DMS 273 treated with DMSO at 0.1 percent for 48 hours (cell line): Measurements from ENCODE around the gene ECE2.

ENCODE experiments used
- DNase-seq: peaks from one replicate; lab custom pipeline; 2025; lab: John Stamatoyannopoulos, UW

ECE2 gene

GRCh38 chr3:184275961-184276910 lies at the start of gene ECE2:
Gene ECE2 (plus strand): TSS chr3:184276022. CDS start chr3:184276154, 132 bp downstream.
- DNase-seq, result no peak

GRCh38 chr3:184227481-184227935 lies 48.3 kb upstream of the ECE2 start:
- DNase-seq, result no peak

- DNase-seq, result no peak
These were observed 47.3 kb upstream of the ECE2 start for GRCh38 chr3:184228376-184229137.

GRCh38 chr3:184229394-184230080 lies 46.3 kb upstream of the ECE2 start, which contains the start of gene VWA5B2:
Gene VWA5B2 (plus strand): TSS chr3:184229585. CDS start chr3:184230529, 944 bp downstream.
- DNase-seq, result peak; percentile 35

DNA sequence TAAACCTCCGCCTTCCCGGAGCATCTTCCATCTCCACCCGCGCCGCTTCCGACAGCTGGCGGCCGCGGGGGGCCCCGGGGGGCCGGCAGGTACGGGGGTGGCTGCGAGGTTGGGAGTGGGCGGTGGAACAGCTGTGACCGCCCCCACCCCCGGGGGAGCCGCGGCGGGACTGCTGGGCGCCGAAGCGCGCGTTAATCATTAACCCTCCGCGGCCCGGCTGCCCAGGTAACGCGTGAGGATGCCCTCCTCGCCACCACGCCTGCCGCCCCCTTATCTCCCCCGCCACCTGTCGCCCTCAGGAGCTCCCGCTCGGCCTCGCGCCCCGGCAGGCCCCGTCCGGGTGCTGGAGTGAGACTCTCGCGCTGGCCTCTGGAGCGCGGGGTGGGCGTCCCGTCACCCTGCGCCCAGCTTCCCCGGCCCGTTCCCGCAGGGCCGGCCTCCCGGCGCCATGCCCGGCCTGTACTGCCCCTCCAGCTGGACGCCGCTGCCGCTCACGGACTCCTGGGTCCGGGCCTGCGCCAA lies 45.7 kb upstream of the ECE2 start:
- DNase-seq, result no peak

GRCh38 chr3:184230603-184231528 lies 45.0 kb upstream of the ECE2 start:
- no peak for DNase-seq

DNA sequence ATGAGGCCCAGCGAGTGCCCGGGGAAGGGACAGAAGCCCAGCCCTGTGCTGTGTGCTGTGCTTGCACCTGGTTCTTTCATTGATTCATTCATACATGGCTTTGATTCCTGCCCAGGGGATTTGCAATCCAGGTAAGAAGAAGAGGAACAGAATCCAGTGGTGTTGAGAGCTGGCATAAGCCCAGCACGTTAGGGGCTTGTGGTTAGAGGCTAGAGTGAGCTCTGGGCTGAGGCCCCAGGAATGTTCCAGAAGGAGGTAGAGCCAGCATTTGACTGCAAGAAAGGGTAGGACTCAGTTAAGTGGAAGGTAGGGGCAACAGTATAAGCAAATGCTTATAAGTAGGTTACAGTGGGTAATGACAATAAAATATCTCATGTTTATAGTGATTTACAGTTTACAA lies 44.2 kb upstream of the ECE2 start:
- DNase-seq, result no peak

- no peak for DNase-seq
These were observed 42.5 kb upstream of the ECE2 start for GRCh38 chr3:184233127-184233843.

DNA sequence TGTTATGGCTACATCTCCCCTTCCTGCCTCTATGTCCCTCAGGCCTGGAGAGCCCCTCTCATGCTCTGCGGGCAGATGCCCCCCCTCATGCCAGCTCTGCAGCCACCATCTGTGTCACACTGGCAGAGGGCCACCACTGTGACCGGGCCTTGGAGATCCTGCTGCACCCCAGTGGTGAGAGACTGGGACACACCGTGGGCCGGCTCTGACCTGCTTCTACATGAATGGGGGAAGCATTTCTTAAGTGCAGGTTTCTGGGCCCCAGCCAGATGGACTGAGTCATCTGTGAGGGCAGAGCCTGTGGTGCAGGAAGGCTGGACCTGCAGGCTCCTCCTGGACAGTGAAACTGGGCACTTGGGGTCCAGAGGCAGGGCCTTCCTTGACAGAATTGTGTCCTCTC lies 41.6 kb upstream of the ECE2 start:
- DNase-seq, result peak; percentile 51

DNA sequence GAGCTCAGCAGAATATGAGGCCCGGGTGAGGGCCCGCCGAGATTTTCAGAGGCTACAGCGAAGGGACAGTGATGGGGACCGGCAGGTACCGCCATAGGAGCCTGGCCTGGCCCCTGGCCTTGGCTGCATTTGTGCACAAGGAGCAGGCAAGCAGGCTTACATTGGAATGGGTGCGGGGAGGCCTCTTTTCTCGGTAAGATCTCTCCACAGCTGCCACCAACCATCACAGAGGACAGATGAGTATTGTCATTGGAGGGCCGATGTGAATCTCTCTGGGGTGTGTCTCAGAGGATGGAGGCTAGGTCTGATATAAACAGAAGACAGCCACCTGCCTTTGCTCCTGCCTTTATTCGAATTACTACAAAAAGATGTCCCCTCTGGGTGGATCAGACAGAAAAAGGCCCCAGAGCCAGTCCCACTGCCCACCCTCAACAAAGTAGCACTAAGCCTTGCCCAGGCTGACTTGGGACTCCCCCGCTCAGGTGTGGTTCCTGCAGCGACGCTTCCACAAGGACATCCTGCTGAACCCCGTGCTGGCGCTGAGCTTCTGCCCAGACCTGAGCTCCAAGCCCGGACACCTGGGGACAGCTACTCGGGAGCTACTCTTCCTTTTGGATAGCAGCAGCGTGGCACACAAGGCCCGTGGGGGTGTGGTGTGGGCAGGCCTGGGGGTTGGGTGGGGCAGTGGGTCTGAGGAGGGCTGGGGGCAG lies 41.0 kb upstream of the ECE2 start:
- no peak for DNase-seq

GRCh38 chr3:184235381-184236032 lies 40.3 kb upstream of the ECE2 start:
- peak; percentile 45 for DNase-seq

- DNase-seq, result no peak
These were observed 39.8 kb upstream of the ECE2 start for GRCh38 chr3:184236033-184236410.

DNA sequence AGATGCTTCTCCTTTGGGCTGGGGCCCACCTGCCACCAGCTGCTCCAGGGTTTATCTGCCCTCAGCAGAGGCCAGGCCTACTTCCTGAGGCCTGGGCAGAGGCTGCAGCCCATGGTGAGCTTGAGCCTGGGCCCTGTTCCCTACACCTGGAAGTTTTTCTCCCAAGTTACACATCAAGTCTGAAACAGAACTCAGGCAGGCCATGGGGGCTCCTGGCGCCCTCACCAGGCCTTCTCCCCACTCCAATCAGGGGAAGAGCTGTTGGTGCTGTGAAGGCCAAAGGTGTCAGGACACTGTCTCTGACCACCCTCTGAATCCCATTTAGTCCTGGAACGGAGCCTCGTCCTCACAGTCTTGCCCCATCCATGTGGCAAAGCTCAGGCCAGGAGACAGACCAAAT lies 39.2 kb upstream of the ECE2 start:
- DNase-seq, result no peak

GRCh38 chr3:184237211-184237610 lies 38.6 kb upstream of the ECE2 start:
- no peak for DNase-seq

DNA sequence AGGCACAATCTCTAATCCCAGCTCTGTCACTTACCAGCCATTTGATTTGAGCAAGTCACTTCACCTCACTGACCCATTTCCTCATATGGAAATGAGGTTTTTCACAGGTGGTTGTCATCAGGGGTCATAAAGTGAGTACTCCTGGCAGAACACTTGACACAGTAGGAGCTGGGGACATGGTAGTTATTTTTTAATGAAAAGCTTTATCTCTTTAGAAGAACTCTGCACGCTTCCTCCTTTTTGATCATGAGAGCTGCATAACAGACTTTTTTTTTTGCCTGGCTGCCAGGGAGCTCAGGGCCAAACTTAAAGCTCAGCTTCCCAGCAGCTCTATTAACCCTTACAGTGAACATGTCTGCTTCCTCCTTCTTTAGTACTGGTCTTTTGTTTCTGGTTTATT lies 38.0 kb upstream of the ECE2 start:
- no peak for DNase-seq

DNA sequence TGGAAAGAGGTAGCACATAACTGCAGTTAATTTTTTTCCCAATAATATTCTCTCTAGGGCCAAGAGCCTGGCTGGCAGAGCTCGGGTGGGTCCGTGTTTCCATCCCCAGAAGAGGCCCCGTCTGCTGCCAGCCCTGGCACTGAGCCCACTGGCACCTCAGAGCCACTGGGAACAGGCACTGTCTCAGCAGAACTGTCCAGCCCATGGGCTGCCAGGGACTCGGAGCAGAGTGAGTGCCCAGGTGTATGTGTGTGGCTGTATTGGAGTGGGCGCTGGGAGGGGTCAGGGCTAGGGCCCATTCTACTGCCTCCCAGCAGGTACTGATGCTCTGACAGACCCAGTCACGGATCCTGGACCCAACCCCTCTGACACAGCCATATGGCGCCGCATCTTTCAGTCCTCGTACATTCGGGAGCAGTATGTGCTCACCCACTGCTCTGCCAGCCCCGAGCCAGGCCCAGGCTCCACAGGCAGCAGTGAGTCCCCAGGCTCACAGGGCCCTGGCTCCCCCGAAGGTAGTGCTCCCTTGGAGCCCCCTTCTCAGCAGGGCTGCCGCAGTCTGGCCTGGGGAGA lies 37.5 kb upstream of the ECE2 start:
- no peak for DNase-seq

DNA sequence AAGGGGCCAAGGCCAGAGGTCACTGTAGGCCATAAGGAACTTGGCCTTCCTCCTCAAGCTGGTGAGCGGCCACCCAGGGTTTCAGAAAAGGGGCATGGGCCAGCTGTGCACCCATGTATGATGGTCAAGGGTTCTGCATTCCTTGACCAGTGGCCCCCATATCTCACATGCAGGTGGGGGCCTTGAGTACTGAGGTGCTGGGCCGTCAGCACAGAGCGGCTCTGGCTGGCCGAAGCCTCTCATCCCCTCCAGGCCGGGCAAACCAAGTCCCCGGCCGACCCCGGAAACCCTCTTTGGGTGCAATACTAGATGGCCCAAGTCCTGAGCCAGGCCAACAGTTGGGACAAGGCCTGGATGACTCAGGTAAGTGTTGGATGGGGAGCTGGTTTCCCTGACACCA lies 36.6 kb upstream of the ECE2 start:
- no peak for DNase-seq

DNA sequence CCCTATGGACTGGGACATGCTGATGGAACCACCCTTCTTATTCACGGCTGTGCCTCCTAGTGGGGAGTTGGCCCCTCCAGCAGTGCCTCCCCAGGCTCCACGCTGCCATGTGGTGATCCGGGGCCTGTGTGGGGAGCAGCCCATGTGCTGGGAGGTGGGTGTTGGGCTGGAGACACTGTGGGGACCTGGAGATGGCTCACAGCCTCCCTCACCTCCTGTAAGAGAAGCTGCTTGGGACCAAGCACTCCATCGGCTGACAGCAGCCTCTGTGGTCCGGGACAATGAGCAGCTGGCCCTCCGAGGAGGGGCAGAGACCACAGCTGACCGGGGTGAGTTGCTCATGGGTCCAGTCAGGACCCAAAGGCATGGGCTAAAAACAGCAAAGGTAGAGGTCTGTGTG lies 36.1 kb upstream of the ECE2 start:
- no peak for DNase-seq
